Hindlimb muscle (tissue), 1 donor: Measurements from ENCODE around the gene SNX27. TPM values are rescaled to one million over a fixed set of nuclear protein-coding genes. Genes with fewer than 3 reads are reported as not detected.
"Not testable (repeated sequence)": the region's sequence is repeated elsewhere in the genome, so short reads cannot be mapped to it uniquely, and the experiment has no call there.

Experiments
- DNase-seq: peaks from one replicate; pipeline ENCODE4 v3.0.0-alpha.2; 2013
- polyA plus RNA-seq: library from polyadenylated mRNA; unstranded; fragments of 120-200 nt; gene quantifications from one replicate; pipeline ENCODE4 v1.2.1, GENCODE V29; 2013; ENCODE audit not compliant: insufficient read length

SNX27 gene
- 20.9 TPM for polyA plus RNA-seq

DNA sequence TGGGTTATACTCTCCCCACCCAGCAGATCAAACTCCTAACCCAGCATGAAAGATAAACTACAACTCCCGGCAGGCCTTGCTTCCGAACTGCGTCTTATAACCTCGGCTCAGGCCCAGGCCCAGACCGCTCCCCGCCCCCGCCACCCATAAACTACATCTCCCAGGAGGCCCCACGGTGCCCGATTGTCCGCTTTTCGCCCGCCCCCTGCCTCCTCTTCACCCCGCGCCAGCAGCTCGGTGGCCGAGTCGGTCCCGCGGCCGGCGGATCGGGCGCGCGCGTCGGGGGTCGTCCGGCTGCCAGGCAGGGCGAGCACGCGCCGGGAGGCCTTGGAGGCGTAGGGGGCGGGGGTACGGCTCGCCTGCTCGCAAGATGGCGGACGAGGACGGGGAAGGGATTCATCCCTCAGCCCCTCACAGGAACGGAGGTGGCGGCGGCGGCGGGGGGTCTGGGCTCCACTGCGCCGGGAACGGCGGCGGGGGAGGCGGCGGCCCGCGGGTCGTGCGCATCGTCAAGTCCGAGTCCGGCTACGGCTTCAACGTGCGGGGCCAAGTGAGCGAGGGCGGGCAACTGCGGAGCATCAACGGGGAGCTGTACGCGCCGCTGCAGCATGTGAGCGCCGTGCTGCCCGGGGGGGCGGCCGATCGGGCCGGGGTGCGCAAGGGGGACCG lies at the start of gene SNX27:
SNX27 (plus strand) TSS at position 219 of the 669 bp plus-strand sequence; CDS start at position 371, 152 bp downstream.
- DNase-seq = peak; percentile 95

DNA sequence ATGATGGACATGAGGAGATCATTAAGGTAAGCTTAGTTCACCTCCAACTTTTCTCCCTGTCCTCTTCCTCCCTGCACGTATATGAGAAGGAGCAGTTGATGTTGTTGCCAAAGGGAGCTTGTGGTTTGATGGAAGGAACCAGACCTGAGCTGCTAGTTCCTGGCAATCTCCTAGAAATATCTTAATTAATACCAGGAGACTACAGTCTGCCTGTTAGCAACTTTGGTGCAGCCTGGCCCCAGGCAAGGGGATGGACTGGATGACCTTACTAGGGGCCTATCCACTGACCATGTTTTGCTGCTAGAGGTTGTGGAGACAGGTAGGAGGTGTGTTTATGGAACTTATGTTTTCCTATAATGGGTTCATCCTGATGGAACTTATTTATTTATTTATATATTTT lies 49.2 kb upstream of the SNX27 start:
- no peak for DNase-seq

DNA sequence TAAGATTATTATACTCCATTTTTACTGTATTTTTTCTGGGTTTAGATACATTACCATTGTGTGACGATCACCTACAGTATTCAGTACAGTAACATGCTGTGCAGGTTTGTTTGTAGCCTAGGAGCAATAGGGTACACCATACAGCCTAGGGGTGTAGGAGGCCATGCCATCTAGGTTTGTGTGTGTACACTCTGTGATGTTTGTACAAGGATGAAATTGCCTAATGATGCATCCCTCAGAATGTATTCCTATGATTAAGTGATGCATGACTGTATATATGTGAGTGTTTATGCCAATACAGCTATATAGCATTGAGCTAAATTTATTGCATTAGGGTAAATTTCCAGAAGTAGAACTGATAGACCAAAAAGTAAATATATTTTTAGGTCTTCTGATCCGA lies 48.5 kb upstream of the SNX27 start:
- no peak for DNase-seq

DNA sequence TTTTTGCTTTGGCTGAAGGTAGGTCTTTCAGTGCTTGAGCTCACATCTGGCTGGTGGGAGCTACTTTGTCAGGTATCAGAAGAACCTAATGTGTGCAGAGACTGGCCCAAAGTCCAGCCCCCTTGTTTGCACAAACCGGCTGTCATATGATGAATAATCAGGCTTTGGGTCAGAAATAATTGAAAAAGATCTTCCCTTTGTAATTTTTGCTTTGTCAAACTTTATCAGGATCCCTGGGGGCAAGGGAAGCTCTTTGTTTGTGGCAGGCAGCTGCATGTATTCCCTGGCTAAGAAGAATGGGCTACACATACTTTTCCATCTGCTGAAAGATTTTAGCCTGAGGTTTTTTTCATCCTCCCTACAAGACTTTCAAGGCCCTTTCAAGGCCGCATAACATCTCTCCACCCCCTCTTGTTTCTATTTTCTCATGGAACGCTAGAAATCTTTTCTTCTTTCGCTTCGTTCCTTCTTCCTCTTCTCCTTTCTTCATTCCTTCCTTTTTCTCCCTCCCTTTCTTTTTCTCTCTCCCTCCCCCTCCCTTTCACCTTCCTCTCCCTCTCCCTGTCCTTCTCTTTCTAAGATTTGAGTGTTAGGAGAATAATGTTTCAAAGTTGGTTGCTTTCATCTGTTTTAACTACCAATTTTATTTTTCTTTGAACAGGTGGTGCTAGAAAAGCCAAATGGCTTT lies 46.2 kb upstream of the SNX27 start:
- DNase-seq = no peak

DNA sequence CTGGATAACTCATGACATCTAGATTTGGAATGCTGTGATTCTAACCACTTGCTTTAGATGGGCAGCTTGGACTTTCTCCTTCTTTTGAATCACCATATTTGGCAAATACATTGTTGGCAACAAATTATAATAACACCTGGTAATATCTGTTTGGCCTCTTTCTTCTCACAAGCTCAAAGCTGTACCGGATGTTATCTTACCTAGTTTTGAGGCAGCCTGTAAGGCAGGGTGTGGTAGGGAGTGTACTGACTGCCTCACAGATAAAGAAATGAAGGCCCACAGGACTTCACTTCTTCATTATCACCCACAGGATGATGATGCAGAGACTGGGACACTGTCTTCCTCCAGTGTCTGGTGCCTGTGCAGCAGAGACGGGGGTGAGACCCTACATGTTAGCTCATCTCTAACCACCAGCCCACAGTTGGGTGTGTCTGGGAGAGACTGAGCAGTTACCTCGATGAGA lies 43.2 kb upstream of the SNX27 start:
- DNase-seq = no peak

DNA sequence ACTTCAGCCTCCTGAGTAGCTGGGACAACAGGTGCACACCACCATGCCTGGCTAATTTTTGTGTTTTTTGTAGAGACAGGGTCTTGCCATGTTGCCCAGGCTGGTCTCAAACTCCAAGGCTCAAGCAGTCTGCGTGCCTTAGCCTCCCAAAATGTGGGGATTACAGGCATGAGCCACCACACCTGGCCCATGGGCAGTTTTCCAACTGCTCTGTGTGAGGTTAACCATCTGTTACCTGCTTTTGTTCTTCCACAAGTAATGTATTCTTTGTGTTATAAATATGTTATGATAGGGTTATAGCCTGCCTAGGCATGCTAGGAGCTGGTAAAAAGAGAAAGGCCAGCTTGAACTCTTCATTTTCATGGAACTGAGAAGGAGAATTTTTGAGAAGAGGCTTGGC lies 41.0 kb upstream of the SNX27 start:
- DNase-seq = no peak

DNA sequence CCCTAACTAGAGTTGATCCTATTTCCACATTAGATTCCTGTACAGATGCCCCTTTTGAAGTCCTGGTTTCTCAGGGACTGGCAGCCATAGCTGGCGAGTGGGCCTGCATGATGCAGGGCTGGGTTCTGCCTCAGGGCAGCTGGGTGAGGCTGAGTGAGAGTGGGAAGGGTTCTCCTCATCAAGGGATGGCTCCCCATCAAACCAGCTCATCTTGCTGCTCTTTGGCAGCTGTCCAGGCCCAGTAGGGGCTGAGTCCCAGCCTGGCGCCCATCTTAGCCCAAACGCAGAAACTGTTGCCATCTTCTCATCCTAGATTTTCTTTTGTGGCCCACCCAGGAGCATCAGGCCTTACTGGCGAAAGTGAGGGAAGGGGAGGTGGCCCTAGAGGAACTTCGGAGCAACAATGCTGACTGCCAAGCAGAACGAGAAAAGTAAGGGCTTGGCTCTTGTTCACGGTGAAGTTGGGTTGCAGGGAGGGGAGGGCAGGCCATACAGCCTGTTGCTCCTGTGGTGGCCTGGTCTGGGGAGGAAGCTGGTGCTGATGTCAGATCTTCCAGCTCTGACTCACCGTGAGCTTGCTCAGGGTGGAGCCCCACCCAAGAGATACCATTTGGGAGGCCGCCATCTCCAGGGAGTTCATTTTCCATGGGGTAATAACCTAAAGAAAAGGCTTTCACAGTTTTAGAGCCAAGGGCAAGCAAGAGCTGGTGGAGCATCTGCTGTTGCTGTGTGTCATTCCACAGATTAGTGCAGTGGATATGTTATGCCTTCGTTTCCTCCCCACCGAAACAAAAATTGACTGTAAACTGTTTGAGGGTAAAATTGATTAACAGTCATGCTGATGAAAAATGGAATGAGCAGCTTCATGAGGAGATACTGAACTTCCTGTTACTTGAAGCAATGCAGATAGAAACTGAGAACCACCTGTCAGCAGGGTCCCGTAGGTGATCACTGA lies 37.0 kb upstream of the SNX27 start:
- no peak for DNase-seq

DNA sequence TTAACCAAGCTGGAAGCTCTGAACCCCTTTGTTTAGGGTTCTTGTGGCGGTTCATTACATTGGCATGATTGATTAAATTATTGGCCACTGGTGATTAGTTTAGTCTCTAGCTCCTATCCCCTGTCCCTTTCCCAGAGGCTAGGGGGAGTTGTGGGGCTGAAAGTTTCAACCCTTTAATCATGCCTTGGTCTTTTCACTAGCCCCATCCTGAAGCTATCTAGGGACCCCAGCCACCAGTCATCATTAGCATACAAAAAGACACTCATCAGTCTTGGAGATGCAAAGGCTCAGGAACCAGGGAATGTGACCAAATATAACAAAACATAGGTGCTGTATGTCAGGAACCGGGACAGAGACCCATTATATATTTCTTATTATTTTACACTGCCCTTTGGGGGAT lies 34.7 kb upstream of the SNX27 start:
- no peak for DNase-seq

DNA sequence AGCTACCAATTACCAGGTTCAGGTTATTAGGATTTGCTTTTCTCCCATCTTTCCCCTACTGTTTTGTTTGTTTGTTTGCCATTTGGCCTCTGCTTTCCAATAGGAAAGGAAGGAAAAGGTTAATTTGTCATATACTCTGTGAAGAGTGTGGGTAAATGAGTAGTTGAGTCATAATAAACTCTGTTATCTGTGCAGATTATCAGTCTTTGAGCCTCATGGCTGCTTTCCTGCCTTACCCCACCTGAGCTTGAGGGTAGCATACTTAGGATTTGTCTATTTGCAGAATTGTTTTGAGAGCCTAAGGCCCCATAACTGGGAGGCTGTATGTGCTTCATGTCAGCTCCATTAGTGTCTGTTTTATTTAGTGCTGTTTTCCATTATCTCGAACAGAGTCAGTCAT lies 32.9 kb upstream of the SNX27 start:
- DNase-seq = no peak

DNA sequence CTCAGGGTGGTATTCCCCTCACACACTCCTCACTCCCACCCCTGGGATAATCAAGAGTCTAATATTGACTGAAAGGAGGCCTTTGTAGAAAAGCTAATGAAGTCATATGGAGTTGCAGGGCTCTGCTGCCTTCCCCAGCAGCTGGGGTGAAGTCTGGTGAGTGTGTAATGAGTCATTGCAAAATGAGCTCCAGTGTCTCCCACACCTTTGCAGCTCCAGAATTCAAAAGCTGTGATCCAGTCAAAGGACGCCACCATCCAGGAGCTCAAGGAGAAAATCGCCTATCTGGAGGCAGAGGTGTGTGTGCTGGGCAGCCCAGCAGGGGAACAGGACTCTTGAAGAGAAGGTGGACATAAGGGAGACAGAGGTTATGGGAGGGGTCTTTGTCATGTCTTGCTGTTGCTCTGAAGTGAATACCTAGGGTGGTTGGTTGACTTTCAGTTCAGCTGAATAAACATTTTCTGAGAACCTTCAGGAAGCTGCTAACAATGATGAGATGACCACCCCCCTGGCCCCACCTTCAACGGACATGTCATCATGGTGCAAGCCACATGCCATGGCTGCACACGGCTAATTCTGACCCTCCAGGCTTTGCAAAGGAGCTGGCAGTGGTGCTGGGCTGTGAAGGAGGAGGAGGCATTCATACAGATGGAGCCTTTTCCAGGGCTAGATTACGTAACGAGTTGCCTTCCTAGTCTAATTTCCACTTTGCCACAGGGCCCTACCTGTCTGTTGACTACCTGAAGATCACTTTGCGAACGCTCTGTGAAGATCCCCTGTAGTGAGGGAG lies 32.2 kb upstream of the SNX27 start:
- DNase-seq = no peak

DNA sequence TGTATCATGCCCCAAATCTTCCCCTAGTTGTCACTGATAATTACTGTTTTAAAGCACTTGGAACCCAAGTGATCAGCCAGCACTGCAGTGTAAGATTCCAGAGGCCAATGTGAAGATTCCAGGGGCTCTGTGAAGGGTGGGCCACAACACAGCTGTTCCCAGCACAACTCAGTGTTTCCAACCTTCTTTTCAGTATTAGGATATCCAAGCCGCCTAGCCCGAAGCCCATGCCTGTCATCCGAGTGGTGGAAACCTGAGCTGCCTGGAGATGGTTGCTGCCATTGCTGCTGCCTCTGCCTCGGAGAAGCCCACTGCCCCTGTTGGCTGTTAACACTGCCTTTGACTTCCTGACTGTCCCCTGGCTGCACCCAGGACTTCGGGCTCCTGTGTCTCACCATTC lies 30.4 kb upstream of the SNX27 start:
- peak; percentile 54 for DNase-seq

DNA sequence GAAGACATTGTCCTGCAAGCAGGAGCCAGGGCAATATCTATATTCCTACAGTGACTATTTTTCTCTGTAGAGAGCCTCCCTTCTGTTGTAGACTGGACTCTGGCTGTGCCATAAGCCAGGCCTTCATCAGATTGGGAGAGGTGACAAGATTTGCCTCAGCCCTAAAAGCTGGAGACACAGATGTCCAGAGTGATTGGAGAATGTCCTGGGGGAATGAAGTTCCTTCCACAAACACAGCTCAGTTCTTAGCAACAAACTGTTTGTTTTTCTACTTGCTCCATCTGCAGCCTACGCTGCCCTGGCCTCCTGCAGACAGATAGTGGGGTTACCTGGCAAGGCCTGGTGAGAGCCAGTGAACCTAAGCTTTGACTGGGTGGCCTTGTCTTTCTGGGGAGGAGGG lies 29.9 kb upstream of the SNX27 start:
- peak; percentile 56 for DNase-seq

DNA sequence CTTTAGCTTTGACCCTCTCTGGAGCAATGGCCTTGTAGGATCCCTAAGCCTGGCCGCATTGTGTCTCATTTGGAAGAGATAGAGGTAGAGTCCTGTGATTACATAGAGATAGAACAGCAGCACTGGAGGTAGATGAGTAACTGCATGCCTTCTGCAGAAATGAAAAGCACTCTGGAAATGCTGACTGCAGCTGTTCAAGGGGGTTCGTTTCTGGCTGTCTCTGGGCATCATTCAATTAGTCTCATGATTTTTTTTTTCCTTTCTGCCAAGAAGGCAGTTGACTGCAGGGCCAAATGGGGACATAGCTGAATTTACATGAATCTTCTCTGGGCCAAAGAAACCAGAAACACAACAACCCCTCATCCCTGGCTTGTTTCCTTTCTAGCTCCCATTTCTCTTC lies 28.1 kb upstream of the SNX27 start:
- DNase-seq = no peak

DNA sequence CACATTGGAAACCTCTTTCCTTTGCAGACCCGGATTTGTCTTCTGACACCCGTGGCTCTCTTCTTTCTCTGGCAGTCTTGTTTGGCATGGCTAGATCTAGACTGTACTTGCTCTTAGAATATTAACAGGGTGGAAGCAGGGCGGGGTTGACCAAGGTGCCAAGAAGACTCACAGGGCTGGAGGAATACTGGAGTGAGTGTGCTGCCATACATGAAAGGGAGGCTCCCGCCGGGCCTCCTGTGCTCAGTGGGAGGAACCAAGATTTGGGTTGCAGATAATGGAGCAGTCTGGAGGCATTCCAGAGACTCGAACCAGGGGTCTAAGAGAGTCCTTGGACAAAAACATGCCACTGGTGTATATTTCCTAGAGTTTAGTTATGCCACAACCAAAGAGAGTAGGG lies 27.6 kb upstream of the SNX27 start:
- DNase-seq = no peak

DNA sequence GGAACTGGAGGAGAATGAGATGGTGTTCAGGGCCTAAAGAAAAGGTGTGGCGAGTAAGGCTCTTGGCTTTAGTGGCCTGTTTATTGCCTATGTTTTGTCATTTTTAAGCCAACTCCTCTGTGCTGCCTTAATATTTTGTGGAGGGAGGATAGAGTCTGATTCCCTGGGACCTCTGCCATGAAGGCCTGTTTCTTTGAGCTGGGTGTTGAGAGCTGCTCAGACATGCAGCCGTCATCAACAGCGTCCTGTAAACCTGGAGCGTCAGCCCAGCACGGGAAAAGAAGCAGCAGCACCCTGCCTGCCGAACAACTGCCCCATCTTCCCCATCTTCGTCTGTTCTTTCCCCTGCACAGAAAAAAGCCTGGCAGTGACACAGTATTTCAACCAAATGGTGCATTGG lies 27.1 kb upstream of the SNX27 start:
- DNase-seq = no peak

DNA sequence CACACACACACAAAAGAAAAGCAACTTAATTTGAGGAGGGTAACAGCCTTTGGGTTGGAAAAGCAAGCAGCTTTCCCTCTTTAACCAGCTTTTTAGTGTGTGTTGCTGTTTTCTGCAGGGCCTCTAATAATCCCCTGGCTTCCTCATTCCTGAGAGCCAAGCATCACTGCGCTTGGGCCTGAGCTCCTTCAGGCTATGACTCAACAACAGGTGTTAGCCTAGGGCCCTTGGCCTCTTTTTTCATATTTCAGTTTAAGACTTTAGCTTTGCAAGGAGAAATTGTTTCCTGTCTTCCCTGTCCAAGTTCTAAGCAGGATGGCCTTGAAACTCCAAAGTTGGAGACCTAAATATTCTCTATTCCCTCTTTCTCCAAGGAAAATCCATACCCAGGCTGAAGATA lies 26.2 kb upstream of the SNX27 start:
- peak; percentile 32 for DNase-seq

DNA sequence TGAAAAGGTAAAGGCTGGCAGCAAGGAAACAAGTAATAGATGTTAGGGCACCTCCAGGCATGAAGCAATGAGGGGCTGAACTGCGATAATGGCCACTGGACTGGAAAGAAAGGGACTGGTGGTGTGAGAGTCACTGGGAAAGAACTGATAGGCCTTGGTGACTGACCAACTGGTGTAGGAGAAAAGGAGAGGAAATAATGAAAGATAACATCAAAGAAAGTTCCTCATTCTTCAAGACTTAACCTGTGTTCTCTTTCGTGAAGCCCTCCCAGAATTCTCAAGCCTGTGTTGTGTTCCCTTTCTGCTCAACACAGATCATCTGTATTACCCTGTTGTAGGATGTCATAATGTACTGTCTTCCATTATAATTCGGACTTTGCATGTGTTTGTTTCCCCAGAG lies 20.9 kb upstream of the SNX27 start:
- DNase-seq = no peak

DNA sequence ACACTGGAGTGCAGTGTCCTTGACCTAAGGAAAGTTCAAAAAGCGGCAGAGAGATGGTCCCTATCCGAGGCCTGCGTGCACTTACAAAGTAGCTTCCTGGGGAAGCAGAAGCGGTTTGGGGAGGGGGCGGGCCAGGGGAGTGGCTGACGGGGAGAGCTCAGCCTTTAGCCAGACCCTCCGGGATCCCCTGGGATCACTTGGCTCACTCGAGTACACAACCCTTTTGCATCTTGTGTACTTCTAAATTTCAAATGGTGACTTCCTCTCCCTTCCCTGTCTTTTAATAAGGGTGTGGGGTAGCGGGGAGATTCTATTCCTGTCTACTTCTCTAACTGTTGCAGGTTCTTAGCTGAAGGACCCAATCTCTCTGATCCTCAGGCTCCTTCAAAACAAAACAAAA lies 18.1 kb upstream of the SNX27 start:
- no peak for DNase-seq

DNA sequence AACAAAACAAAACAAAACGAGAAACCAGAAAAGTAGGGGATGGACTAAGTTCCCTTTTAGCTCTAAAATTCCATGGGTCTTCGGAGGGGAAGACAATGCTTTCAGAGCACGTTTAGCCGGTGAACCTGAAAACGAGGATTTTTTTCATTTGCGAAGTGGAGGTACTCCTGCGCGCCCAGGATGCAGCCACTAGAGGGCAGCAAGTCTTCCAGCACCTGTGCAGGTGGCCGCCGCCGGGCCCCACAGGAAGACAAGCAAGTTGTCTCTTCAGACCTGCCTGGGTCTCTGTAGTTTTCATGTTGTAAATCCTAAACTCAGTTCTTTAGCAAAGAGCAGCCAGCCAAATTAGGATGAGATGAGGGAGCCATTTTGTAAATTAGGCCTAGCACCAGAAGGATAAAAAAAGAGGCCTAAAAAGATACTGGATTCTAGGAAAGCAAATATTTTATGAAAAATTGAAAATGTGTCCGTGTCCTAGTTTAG lies 17.7 kb upstream of the SNX27 start:
- DNase-seq = peak; percentile 47

DNA sequence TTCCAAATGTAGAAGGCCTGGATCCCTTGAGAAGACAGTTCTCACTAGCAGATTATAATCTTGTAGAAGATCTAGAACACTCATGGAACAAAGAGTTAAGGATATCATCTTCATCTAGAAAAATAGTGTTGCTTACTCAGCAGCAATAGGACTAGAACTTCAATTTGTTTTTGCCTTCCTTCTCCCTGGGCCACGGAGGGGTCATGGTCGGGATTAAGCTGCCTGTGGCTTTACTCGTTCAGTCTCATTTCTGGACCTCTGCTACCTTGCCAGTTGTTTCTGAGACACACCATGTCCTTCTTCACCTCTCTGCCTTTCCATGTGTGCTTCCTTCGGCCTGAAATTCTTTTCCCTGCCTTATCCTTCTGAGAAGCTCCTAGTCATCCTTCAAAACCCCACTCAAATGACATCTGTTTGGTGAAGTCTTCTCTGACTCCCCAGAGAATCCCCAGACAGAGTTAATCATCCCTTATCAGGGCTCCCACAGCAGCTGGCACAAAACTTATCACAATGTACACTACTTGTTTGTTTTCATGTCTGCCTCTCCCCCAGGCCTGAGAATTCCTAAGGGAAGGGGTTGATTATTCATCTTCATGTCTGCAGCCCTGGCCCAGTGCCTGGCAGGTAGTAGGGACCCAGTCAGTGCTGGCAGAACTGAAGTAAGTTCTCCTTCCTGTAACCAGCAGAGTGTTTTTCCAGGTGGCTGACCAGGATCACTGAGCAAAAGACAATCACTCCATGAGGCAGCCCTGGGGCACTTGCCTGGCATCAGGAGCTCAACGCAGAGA lies 15.5 kb upstream of the SNX27 start:
- DNase-seq = no peak

DNA sequence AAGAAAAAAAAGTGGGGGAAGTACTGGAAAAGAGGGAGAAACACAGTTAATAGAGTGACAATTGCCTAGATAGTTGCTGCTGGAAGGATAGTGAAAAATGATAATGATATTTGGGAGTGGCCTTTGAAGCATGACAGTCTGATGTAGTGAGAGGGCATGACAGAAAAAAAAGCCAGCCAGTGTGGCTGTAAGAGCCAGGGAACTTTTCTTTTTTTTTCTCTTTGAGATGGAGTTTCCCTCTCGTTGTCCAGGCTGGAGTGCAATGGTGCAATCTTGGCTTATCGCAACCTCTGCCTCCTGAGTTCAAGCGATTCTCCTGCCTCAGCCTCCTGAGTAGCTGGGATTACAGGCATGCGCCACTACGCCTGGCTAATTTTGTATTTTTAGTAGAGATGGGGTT lies 9.3 kb upstream of the SNX27 start:
- not testable (repeated sequence) for DNase-seq
